Measurements from ENCODE around the gene COPS3. TPM values are rescaled to one million over a fixed set of nuclear protein-coding genes. Genes with fewer than 3 reads are reported as not detected.
A peak's percentile ranks its signal among the peaks of the same experiment; 100 is the strongest.

The COPS3 gene
- total RNA-seq, 1 experiment from 2014 or later = 50.7 TPM

DNA sequence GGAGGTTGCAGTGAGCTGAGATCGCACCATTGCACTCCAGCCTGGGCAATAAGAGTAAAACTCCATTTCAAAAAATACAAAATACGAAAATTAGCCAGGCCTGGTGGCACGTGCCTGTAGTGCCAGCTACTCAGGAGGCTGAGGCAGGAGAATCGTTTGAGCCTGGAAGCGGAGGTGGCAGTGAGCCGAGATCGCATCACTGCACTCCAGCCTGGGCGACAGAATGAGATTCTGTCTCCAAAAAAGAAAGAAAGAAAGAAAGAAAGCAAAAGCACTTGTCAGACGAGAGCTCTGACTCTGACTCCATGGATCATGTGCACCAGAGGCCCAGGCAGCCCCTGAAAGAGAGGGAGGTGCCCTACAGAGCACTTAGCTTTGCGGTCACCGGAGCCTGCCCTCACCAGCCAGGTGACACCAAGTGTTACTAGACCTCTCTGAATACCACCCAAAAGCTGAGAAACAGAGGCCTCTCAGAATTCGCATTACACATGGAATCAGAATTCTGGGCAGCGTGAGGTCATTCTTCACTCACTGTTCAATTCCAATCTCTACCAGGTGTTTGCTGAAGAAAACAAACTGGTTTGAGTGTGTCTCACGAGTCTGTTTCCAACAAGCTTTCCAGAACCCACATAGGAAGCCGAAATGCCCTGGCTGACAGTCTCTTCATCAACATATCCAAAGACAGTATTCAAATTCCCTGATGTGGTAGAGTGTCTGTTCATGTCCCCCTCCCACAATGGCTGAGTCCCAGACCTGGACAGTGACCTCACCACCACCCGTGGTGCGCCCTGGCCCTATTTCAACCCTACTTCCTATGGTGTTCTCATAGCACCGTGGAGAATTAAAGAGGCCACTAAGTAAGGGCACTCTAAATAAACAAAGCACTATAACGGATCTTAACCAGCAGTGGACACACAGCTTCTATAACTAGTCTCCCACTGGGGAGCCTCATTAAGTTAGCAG lies 45.6 kb downstream of the COPS3 start:
- Mint-ChIP-seq H3K9me3 (ENCODE audit: low read depth, unreplicated experiment) (no peaks in the 10 kb centered on the region), H3K27me3 (ENCODE audit: unreplicated experiment) (no peaks in the 10 kb centered on the region), H3K36me3 (ENCODE audit: insufficient read depth, unreplicated experiment) (peaks cover 31% of the 10 kb centered on the region), H3K4me1 (ENCODE audit: low read depth, unreplicated experiment) (peaks cover 14% of the 10 kb centered on the region), H3K27ac (ENCODE audit: unreplicated experiment) (peak overlapping the region; percentile 100), H3K4me3 (ENCODE audit: low read depth, unreplicated experiment) (peak overlapping the region; percentile 86)
- no peak for DNase-seq
- CTCF ChIA-PET = no interaction called here
- TF ChIP-seq, protein P1, sequence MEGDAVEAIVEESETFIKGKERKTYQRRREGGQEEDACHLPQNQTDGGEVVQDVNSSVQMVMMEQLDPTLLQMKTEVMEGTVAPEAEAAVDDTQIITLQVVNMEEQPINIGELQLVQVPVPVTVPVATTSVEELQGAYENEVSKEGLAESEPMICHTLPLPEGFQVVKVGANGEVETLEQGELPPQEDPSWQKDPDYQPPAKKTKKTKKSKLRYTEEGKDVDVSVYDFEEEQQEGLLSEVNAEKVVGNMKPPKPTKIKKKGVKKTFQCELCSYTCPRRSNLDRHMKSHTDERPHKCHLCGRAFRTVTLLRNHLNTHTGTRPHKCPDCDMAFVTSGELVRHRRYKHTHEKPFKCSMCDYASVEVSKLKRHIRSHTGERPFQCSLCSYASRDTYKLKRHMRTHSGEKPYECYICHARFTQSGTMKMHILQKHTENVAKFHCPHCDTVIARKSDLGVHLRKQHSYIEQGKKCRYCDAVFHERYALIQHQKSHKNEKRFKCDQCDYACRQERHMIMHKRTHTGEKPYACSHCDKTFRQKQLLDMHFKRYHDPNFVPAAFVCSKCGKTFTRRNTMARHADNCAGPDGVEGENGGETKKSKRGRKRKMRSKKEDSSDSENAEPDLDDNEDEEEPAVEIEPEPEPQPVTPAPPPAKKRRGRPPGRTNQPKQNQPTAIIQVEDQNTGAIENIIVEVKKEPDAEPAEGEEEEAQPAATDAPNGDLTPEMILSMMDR (IDR thresholded peaks at IDR 0.05; ENCODE audit: unreplicated experiment) = no peak
- BruUV-seq (replicated peaks) = no TSS peak
- intact Hi-C loops (cut with micrococcal nuclease; ENCODE audit: unreplicated experiment) = no loop called here

- Mint-ChIP-seq H3K27ac (ENCODE audit: unreplicated experiment) (no peak overlapping the region), H3K4me1 (ENCODE audit: low read depth, unreplicated experiment) (peaks cover 14% of the 10 kb centered on the region), H3K36me3 (ENCODE audit: insufficient read depth, unreplicated experiment) (peaks cover 35% of the 10 kb centered on the region), H3K4me3 (ENCODE audit: low read depth, unreplicated experiment) (no peak overlapping the region), H3K27me3 (ENCODE audit: unreplicated experiment) (no peaks in the 10 kb centered on the region), H3K9me3 (ENCODE audit: low read depth, unreplicated experiment) (no peaks in the 10 kb centered on the region)
- TF ChIP-seq, protein P1 (IDR thresholded peaks at IDR 0.05; ENCODE audit: unreplicated experiment) = no peak
- CTCF ChIA-PET = no interaction called here
- DNase-seq = no peak
- no TSS peak for BruUV-seq (replicated peaks)
- intact Hi-C loops (cut with micrococcal nuclease; ENCODE audit: unreplicated experiment) = no loop called here
Observed at GRCh38 chr17:17232303-17232621, 48.8 kb downstream of the COPS3 start.

DNA sequence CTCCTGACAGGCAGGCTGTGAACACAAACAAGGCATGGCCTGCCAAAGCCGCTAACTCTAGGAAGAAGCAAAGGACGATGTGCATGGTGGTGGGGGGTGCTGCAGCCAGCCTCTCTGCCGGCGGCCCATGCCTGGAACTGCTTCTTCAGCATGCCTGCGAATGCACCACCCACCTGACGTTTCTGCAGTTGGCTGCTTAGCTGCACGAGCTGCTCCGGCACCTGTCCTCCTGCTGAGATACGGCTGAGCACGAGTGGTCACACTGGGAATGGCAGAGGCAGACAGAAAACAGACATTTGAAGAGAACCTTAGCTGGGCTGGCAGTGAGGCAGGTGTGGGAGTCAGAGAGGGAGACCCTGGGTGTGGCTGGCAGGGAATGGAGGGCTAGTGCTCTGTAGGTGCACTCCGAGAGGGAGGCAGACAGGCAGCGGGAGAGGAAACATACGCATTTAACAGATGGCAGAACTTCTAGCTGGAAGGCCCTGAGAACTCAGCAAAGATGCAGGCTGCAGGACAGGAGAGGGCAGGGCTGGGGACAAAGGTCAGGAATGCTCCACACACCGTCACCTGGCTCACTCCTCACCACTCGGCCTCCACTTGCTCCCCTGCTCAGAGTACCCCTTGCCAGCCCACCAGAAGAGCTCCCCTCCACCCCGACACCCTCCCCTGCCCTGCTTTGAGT lies 49.3 kb downstream of the COPS3 start:
- CTCF ChIA-PET = no interaction called here
- Mint-ChIP-seq H3K9me3 (ENCODE audit: low read depth, unreplicated experiment) (no peaks in the 10 kb centered on the region), H3K4me3 (ENCODE audit: low read depth, unreplicated experiment) (no peak overlapping the region), H3K36me3 (ENCODE audit: insufficient read depth, unreplicated experiment) (peaks cover 30% of the 10 kb centered on the region), H3K27me3 (ENCODE audit: unreplicated experiment) (no peaks in the 10 kb centered on the region), H3K4me1 (ENCODE audit: low read depth, unreplicated experiment) (peaks cover 14% of the 10 kb centered on the region), H3K27ac (ENCODE audit: unreplicated experiment) (no peak overlapping the region)
- no TSS peak for BruUV-seq (replicated peaks)
- TF ChIP-seq, protein P1 (IDR thresholded peaks at IDR 0.05; ENCODE audit: unreplicated experiment) = no peak
- intact Hi-C loops (cut with micrococcal nuclease; ENCODE audit: unreplicated experiment) = no loop called here
- no peak for DNase-seq

GRCh38 chr17:17229416-17230384 lies 51.3 kb downstream of the COPS3 start:
- Mint-ChIP-seq H3K4me3 (ENCODE audit: low read depth, unreplicated experiment) (no peak overlapping the region), H3K36me3 (ENCODE audit: insufficient read depth, unreplicated experiment) (peaks cover 37% of the 10 kb centered on the region), H3K9me3 (ENCODE audit: low read depth, unreplicated experiment) (no peaks in the 10 kb centered on the region), H3K27ac (ENCODE audit: unreplicated experiment) (no peak overlapping the region), H3K4me1 (ENCODE audit: low read depth, unreplicated experiment) (no peaks in the 10 kb centered on the region), H3K27me3 (ENCODE audit: unreplicated experiment) (no peaks in the 10 kb centered on the region)
- TF ChIP-seq, protein P1 (IDR thresholded peaks at IDR 0.05; ENCODE audit: unreplicated experiment) = no peak
- BruUV-seq (replicated peaks) = no TSS peak
- DNase-seq = no peak
- intact Hi-C loops (cut with micrococcal nuclease; ENCODE audit: unreplicated experiment) = no loop called here
- CTCF ChIA-PET = interaction anchor here (0.7 kb wide), 1 partner anchor 189 kb away, joined by 5 read pairs; no protein-coding TSS in a partner anchor
